SH-SY5Y (cell line): ENCODE data around the gene CCDC73.

ENCODE experiments used
- GATA2 ChIP-seq: IDR thresholded peaks from 2 replicates; pipeline ENCODE4 v1.6.1; 2011; ENCODE audit warnings: mild to moderate bottlenecking, low read depth, low read length
- GATA3 ChIP-seq: IDR thresholded peaks from 2 replicates; pipeline ENCODE4 v1.6.1; 2011; ENCODE audit warnings: low read depth, mild to moderate bottlenecking, low read length, moderate library complexity

- no peak for TF ChIP-seq GATA2
- TF ChIP-seq GATA3: no peak
These were observed 31.7 kb upstream of the CCDC73 start for GRCh38 chr11:32826113-32826512.
